Prostate gland (tissue), 2 donors: ENCODE measurements around the gene PPP1R12B.
"Not testable (repeated sequence)": the region's sequence is repeated elsewhere in the genome, so short reads cannot be mapped to it uniquely, and the experiment has no call there.

ENCODE experiments used
- POLR2AphosphoS5 ChIP-seq: sonication (generic); formaldehyde crosslinking; IDR thresholded peaks from one replicate; pipeline ENCODE4 v1.6.1; 2017; ENCODE audit warnings: antibody characterized with exemption
- TF ChIP-seq, protein P1 (sequence below), 4 experiments: fragments of 200-600 bp in 2 of 4; fragments of 450-650 bp in 2 of 4; sonication (generic) in 2 of 4; IDR thresholded peaks; 1 replicate in 3 of 4; 2 replicates in 1 of 4; pipeline ENCODE4 v1.5.1; 2016 to 2019; ENCODE audit warnings: antibody characterized with exemption in 4 of 4, mild to moderate bottlenecking in 2 of 4, moderate library complexity in 2 of 4

DNA sequence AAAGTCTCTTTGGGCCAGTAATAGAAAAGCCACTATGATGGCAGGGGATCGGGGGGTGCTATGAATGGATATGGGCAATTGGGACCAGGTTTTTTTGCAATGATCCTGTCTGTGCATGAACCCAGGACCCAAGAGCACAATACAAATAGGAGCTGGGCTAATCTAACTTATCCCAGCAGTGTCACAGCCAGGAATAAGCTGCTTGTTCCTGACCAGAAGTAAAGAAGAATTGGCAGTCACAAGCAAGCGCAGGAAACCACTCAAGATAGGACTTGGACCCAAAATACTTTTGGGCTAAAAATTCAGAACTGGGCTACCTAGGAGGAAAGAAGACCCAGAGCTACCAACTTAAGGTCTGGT is 172.3 kb downstream of the PPP1R12B start:
- TF ChIP-seq, protein P1, sequence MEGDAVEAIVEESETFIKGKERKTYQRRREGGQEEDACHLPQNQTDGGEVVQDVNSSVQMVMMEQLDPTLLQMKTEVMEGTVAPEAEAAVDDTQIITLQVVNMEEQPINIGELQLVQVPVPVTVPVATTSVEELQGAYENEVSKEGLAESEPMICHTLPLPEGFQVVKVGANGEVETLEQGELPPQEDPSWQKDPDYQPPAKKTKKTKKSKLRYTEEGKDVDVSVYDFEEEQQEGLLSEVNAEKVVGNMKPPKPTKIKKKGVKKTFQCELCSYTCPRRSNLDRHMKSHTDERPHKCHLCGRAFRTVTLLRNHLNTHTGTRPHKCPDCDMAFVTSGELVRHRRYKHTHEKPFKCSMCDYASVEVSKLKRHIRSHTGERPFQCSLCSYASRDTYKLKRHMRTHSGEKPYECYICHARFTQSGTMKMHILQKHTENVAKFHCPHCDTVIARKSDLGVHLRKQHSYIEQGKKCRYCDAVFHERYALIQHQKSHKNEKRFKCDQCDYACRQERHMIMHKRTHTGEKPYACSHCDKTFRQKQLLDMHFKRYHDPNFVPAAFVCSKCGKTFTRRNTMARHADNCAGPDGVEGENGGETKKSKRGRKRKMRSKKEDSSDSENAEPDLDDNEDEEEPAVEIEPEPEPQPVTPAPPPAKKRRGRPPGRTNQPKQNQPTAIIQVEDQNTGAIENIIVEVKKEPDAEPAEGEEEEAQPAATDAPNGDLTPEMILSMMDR (IDR thresholded peaks at IDR 0.05): not testable (repeated sequence)
- TF ChIP-seq POLR2AphosphoS5: not testable (repeated sequence)
